WERI-Rb-1 (cell line): ENCODE results near the gene TCF3.
"Not testable (repeated sequence)": the region's sequence is repeated elsewhere in the genome, so short reads cannot be mapped to it uniquely, and the experiment has no call there.

Experiments used
- DNase-seq: peaks from one replicate; pipeline ENCODE4 v3.0.0-alpha.2; 2020
- H3K27ac ChIP-seq: fragments of 250-450 bp; sonication (Bioruptor Pico); 2 replicates; pipeline ENCODE4 v1.5.1; 2020; ENCODE audit warnings: mild to moderate bottlenecking, moderate library complexity
- H3K27me3 ChIP-seq: fragments of 250-450 bp; sonication (Bioruptor Pico); 2 replicates; pipeline ENCODE4 v1.5.1; 2021; ENCODE audit warnings: mild to moderate bottlenecking, low read depth, moderate library complexity; ENCODE audit not compliant: insufficient read depth, severe bottlenecking
- H3K36me3 ChIP-seq: fragments of 250-450 bp; sonication (Bioruptor Pico); 2 replicates; pipeline ENCODE4 v1.5.1; 2020; ENCODE audit warnings: mild to moderate bottlenecking, moderate library complexity
- H3K4me3 ChIP-seq: 2 replicates; pipeline ENCODE4 v1.5.1; 2011; ENCODE audit warnings: low read depth, mild to moderate bottlenecking, control low read depth, low read length
- H3K9me3 ChIP-seq: fragments of 250-450 bp; sonication (Bioruptor Pico); 2 replicates; pipeline ENCODE4 v1.5.1; 2021; ENCODE audit warnings: mild to moderate bottlenecking, moderate library complexity; ENCODE audit not compliant: severe bottlenecking
- TF ChIP-seq, protein P1 (sequence below): IDR thresholded peaks from 2 replicates; pipeline ENCODE4 v1.5.1; 2011; ENCODE audit warnings: low read depth, mild to moderate bottlenecking, control low read depth, inconsistent platforms, low read length

The TCF3 gene

DNA sequence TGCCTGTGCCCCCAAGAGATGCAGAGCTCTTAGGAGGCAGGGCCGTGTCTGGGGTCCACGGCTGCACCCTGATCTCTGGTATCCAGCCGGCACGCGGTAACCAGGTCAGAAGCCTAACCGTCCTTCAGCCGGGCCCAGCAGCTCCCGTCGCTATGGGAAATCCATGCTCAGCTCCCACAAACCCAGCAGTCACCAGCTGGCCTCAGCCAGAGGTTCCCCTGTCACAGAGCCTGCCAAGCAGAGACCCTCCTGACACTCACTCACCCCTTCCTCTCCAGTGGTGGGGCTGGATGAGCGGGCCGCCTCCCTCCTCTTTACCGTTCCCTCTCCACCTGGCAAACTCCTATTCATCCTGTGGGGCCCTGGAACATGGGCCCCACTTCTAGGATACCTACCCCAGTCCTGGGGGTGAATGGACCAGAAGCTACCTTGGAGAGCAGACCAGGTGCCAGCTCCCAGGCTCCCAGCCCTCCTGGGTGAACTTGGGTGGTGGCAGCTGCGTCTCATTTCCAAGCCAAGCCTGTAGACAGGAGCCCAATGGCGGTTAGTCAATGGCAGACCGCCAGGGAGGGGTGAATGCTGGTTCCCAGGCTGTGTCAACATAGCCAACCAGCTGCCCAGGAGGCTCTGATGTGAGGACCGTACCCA is 21.4 kb upstream of the TCF3 start:
- H3K36me3 ChIP-seq = no peaks in the 10 kb centered on the region
- TF ChIP-seq, protein P1, sequence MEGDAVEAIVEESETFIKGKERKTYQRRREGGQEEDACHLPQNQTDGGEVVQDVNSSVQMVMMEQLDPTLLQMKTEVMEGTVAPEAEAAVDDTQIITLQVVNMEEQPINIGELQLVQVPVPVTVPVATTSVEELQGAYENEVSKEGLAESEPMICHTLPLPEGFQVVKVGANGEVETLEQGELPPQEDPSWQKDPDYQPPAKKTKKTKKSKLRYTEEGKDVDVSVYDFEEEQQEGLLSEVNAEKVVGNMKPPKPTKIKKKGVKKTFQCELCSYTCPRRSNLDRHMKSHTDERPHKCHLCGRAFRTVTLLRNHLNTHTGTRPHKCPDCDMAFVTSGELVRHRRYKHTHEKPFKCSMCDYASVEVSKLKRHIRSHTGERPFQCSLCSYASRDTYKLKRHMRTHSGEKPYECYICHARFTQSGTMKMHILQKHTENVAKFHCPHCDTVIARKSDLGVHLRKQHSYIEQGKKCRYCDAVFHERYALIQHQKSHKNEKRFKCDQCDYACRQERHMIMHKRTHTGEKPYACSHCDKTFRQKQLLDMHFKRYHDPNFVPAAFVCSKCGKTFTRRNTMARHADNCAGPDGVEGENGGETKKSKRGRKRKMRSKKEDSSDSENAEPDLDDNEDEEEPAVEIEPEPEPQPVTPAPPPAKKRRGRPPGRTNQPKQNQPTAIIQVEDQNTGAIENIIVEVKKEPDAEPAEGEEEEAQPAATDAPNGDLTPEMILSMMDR = no peak
- H3K9me3 ChIP-seq = no peaks in the 10 kb centered on the region
- no peak overlapping the region for H3K27ac ChIP-seq
- no peak overlapping the region for H3K4me3 ChIP-seq
- no peak for DNase-seq
- H3K27me3 ChIP-seq = no peaks in the 10 kb centered on the region

DNA sequence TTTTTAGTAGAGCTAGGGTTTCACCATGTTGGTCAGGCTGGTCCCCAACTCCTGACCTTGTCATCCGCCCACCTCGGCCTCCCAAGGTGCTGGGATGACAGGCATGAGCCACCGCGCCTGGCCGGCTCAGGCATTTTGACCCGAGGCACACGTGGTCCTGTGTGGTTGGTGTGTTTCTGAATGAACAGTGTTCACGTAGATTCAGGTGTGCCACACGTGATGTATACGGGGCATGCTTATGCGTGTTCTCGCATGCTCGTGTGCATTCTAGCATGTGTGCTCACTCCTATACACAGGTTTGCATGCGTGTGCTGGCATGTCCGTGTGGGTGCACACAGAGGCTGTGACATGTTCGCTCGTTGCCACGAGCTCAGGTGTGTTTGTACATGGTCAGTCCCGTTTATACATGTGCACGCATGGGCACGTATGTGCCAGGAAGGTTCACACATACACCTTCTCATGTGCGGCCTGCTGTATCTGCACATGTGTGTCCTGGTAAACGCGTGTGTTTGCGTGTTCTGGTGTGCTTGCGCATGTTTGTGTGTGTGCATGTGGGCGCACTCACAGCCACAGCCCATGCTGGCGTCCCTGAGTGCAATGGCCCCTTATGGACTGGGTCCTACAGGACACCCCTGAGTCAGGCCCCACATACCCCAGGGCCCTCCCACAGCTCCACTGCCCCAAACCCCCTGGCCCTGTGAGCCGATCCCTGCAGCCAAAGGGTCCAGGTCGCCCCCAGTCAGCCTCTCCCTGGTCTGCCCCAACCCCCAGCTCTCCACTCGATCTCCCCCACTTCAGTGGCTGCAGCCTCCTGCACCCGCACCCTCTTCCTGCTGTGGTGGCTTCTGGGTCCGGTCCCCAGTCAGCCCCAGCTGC is 20.6 kb upstream of the TCF3 start:
- Histone ChIP-seq H3K27me3 (no peaks in the 10 kb centered on the region), H3K36me3 (no peaks in the 10 kb centered on the region), H3K27ac (no peak overlapping the region), H3K9me3 (no peaks in the 10 kb centered on the region), H3K4me3 (no peak overlapping the region)
- DNase-seq = no peak
- TF ChIP-seq, protein P1 = no peak

DNA sequence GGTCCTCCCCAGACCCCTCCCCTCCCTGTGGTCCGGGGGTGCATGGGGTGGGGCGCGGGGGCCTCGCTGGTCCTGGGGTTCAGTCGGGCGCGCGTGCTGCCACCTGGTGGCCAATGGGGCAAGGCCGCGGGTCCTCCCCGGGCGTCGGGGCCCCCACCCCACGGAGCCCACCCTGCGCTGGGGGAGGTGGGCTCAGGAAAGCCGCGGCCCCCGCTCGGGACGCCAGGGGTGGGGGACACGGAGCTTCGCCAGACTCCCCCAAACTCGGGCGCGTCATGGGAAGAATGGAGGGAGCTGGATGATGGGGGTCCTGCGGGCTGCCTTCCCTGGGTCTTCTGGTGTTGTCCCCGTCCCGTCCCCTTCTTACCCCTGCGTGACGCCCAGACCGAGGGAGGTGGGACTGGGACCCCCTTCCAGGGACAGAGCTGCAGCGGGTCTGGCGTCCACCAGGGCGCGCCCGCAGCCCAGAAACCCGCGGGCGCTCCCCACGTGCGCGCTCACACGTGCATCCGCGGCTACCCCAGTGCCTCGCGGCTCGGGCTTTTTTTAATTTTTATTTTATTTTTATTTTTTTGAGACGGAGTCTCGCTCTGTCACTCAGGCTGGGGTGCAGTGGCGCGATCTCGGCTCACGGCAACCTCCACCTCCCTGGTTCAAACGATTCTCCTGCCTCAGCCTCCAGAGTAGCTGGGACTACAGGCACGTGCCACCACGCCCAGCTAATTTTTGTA is 19.8 kb upstream of the TCF3 start:
- peak; percentile 49 for DNase-seq
- TF ChIP-seq, protein P1 = peak; percentile 90
- Histone ChIP-seq H3K4me3 (peak overlapping the region; percentile 49), H3K36me3 (no peaks in the 10 kb centered on the region), H3K27me3 (no peaks in the 10 kb centered on the region), H3K27ac (peak overlapping the region; percentile 36; the same call in 1 of the 2 replicates), H3K9me3 (no peaks in the 10 kb centered on the region)

DNA sequence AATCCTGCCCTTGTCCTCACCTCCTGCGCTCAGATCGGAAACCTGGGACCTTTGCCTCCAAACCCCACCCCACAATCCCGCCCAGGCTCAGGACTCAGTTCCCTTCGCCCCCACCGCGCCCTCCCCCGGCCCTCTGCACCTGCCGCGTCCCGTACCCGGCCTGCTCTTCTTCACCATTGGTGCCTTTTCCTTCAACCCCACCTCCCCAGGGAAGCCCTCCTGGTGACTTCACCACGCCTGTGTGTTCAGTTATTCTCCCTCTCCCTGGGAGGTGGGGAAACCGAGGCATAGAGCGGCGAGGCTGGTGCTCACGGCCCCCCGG is 19.3 kb upstream of the TCF3 start:
- DNase-seq = peak; percentile 55
- Histone ChIP-seq H3K4me3 (peak overlapping the region; percentile 49), H3K9me3 (no peaks in the 10 kb centered on the region), H3K36me3 (no peaks in the 10 kb centered on the region), H3K27ac (no peak overlapping the region), H3K27me3 (no peaks in the 10 kb centered on the region)
- TF ChIP-seq, protein P1 = no peak

DNA sequence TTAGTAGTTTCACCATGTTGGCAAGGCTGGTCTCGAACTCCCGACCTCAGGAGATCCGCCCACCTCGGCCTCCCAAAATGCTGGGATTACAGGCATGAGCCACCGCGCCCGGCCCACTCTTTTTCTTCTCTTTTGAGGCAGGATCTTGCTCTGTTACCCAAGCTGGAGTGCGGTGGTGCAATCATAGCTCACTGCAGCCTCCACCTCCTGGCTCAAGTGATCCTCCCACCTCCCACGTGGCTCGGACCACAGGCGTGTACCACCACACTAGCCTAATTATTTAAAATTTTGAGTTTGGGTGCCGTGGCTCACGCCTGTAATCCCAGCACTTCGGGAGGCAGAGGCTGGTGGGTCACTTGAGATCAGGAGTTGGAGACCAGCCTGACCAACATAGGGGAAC is 18.3 kb upstream of the TCF3 start:
- H3K27ac ChIP-seq, H3K36me3 ChIP-seq, H3K9me3 ChIP-seq, H3K27me3 ChIP-seq, DNase-seq, H3K4me3 ChIP-seq: not testable (repeated sequence)
